HG03196 (cell line): Measurements from ENCODE around the gene MRPS23.

Source experiments
- ATAC-seq: cut with Tn5 transposase; IDR thresholded peaks from one replicate; pipeline ENCODE4 v1.9.1; 2021; ENCODE audit not compliant: unreplicated experiment

Gene MRPS23

GRCh38 chr17:57849874-57850754, at the start of gene MRPS23:
TSS of gene MRPS23 (minus strand) at chr17:57850044. CDS start at chr17:57850010, 34 bp downstream.
- ATAC-seq = peak; percentile 92

- no peak for ATAC-seq
Measured at GRCh38 chr17:57899391-57899790, 49.5 kb upstream of the MRPS23 start.

GRCh38 chr17:57898487-57899311, 48.9 kb upstream of the MRPS23 start:
- no peak for ATAC-seq

GRCh38 chr17:57895382-57896060, 45.7 kb upstream of the MRPS23 start:
- ATAC-seq = no peak

- no peak for ATAC-seq
Measured at GRCh38 chr17:57894848-57895247, 45.0 kb upstream of the MRPS23 start.

- no peak for ATAC-seq
Measured at GRCh38 chr17:57892820-57893595, 43.2 kb upstream of the MRPS23 start.

GRCh38 chr17:57892146-57892819, 42.4 kb upstream of the MRPS23 start:
- ATAC-seq = no peak

GRCh38 chr17:57890857-57891232, 41.0 kb upstream of the MRPS23 start:
- no peak for ATAC-seq

GRCh38 chr17:57889892-57890856, 40.3 kb upstream of the MRPS23 start:
- no peak for ATAC-seq

GRCh38 chr17:57889252-57889651, 39.4 kb upstream of the MRPS23 start:
- no peak for ATAC-seq

- ATAC-seq = no peak
Measured at GRCh38 chr17:57888311-57889216, 38.7 kb upstream of the MRPS23 start.

- ATAC-seq = no peak
Measured at GRCh38 chr17:57887161-57887560, 37.3 kb upstream of the MRPS23 start.

GRCh38 chr17:57886020-57886419, 36.2 kb upstream of the MRPS23 start:
- no peak for ATAC-seq

- ATAC-seq = no peak
Measured at GRCh38 chr17:57885148-57885915, 35.5 kb upstream of the MRPS23 start.

GRCh38 chr17:57881783-57882351, 32.0 kb upstream of the MRPS23 start:
- ATAC-seq = no peak

GRCh38 chr17:57881143-57881542, 31.3 kb upstream of the MRPS23 start:
- ATAC-seq = no peak

GRCh38 chr17:57880086-57880456, 30.2 kb upstream of the MRPS23 start:
- ATAC-seq = no peak
